ENCODE measurements around the gene PI4KA. TPM values are rescaled to one million over a fixed set of nuclear protein-coding genes. Genes with fewer than 3 reads are reported as not detected.

PI4KA gene
- total and polyA plus RNA-seq, 2 of the 13 experiments (the other 11 are each of a cell fraction or from before 2014, with no cell fraction given): 27.4 to 56.4 TPM

DNA sequence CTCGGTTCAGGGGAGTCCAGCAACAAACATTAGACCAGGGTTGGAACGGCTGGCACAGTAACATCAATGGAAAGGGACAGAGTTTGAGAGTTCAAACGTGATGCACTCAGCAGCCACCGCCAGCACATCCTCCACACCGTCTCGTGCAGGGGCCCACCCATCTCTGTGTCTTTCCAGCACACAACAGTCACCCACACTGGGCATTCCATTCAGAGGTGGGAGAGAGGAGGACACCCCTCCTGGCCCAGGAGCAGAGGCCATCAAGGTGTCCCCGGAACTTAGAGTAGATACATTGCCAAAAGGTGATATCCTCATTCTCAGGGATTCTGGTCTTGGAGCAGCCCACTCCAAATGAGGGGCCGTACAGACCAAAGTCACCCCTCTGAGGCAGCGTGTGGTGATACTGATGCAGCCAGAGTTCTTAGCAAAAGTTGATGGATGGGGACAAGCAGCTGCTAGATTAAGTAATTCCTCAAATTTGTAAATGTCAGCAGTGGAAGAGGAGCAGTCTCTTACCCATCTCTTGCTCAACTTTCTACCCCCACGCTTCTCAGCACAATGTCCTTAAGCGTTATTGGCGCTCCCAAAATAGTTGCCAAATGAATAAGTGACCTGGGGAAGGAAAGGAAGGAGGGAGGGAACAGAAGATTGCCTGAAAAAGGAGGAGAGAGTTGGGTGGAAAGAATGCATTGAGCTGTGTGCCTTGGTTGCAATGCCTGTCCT is 5.7 kb upstream of the PI4KA start (continued):
- TF ChIP-seq, protein P1, sequence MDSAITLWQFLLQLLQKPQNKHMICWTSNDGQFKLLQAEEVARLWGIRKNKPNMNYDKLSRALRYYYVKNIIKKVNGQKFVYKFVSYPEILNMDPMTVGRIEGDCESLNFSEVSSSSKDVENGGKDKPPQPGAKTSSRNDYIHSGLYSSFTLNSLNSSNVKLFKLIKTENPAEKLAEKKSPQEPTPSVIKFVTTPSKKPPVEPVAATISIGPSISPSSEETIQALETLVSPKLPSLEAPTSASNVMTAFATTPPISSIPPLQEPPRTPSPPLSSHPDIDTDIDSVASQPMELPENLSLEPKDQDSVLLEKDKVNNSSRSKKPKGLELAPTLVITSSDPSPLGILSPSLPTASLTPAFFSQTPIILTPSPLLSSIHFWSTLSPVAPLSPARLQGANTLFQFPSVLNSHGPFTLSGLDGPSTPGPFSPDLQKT (CRISPR knock-in tag; IDR thresholded peaks at IDR 0.05; ENCODE audit: borderline replicate concordance): no peak
- TF ChIP-seq, protein P2, sequence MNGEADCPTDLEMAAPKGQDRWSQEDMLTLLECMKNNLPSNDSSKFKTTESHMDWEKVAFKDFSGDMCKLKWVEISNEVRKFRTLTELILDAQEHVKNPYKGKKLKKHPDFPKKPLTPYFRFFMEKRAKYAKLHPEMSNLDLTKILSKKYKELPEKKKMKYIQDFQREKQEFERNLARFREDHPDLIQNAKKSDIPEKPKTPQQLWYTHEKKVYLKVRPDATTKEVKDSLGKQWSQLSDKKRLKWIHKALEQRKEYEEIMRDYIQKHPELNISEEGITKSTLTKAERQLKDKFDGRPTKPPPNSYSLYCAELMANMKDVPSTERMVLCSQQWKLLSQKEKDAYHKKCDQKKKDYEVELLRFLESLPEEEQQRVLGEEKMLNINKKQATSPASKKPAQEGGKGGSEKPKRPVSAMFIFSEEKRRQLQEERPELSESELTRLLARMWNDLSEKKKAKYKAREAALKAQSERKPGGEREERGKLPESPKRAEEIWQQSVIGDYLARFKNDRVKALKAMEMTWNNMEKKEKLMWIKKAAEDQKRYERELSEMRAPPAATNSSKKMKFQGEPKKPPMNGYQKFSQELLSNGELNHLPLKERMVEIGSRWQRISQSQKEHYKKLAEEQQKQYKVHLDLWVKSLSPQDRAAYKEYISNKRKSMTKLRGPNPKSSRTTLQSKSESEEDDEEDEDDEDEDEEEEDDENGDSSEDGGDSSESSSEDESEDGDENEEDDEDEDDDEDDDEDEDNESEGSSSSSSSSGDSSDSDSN (CRISPR knock-in tag; IDR thresholded peaks at IDR 0.05): no peak

DNA sequence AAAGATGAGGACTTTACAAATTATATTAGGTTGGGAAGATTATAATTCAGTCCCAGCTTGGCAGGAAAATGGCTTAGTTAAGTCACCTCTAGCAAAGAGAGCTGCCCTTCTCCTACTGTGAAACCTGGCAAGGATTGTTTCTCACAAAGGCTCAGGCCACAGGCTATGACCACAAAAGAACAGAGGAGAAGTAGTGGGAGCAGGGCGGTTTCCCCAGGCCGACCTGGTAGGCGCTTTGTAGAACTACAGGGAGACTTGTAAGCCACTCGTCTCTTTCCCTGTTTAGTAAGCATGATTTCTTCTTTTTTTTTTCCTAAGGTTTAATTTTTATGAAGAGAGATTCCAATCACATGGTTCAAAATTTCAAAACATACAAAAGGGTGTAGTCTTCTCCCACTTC is 4.8 kb upstream of the PI4KA start:
- in situ Hi-C loops (cut with HindIII; ENCODE audit: extremely low pct_ligation_motif_present, low pct_unique_long_range_greater_than_20kb): no loop called here
- Histone ChIP-seq H3K9ac (ENCODE audit: insufficient read depth, low read depth, low read length) (no peak overlapping the region), H3K4me2 (ENCODE audit: low read depth, low read length) (no peak overlapping the region), H4K20me1 (ENCODE audit: insufficient read depth, low read length) (no peaks in the 10 kb centered on the region), H3K27ac (ENCODE audit: extremely low read length, insufficient read depth, low read length) (no peak overlapping the region), H2AFZ (ENCODE audit: low read length) (no peak overlapping the region), H3K36me3 (replicated peaks in 1 of 2; ENCODE audit: control insufficient read depth in 1 of 2, insufficient read depth in 2 of 2, low read length in 2 of 2) (peaks cover 1 to 5% of the 10 kb centered on the region in 2 experiments; a peak in 2 of 5 replicates), H3K27me3 (ENCODE audit: control insufficient read depth in 1 of 2, insufficient read depth in 2 of 2, low read length in 2 of 2) (no peaks in the 10 kb centered on the region; a peak in 1 of 5 replicates), H3K9me3 (ENCODE audit: low read length) (no peaks in the 10 kb centered on the region), H3K79me2 (ENCODE audit: insufficient read depth, low read length) (peaks cover 8% of the 10 kb centered on the region), H3K4me1 (ENCODE audit: insufficient read depth, low read length) (peaks cover 52% of the 10 kb centered on the region), H3K4me3 (replicated peaks in 1 of 3; ENCODE audit: insufficient read depth in 1 of 3, low read depth in 2 of 3, low read length in 3 of 3) (no peak overlapping the region)
- DNase-seq (ENCODE audit: low spot score): no peak
- no peak for FAIRE-seq
- ChIA-PET POLR2A (interaction anchor here (1.7 kb wide), 1 partner anchor 23 kb away, joined by 3 read pairs; no protein-coding TSS in a partner anchor), CTCF (ENCODE audit: low intra/inter-chr PET ratio, low total read pairs) (no interaction called here)
- intact Hi-C loops (cut with micrococcal nuclease; ENCODE audit: unreplicated experiment): no loop called here
- no peak for ATAC-seq
- WGBS (ENCODE audit: low lambda C conversion rate): 98% methylated on average over 4 of the region's 4 CpGs
- no TSS peak for BruUV-seq (replicated peaks)
- no peak for TF ChIP-seq SP4 (CRISPR knock-in tag; IDR thresholded peaks at IDR 0.05)
- TF ChIP-seq ZNF557 (CRISPR knock-in tag; IDR thresholded peaks at IDR 0.05): no peak
- TF ChIP-seq ZNF772 (CRISPR knock-in tag; IDR thresholded peaks at IDR 0.05): no peak
- TF ChIP-seq, protein P3, sequence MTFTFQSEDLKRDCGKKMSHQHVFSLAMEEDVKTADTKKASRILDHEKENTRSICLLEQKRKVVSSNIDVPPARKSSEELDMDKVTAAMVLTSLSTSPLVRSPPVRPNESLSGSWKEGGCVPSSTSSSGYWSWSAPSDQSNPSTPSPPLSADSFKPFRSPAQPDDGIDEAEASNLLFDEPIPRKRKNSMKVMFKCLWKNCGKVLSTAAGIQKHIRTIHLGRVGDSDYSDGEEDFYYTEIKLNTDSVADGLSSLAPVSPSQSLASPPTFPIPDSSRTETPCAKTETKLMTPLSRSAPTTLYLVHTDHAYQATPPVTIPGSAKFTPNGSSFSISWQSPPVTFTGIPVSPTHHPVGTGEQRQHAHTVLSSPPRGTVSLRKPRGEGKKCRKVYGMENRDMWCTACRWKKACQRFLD (CRISPR knock-in tag; IDR thresholded peaks at IDR 0.05; ENCODE audit: borderline replicate concordance): no peak
- no peak for TF ChIP-seq HIVEP1 (CRISPR knock-in tag; IDR thresholded peaks at IDR 0.05)
- TF ChIP-seq ZNF850 (CRISPR knock-in tag; conservative IDR thresholded peaks at IDR 0.05): no peak
- no peak for TF ChIP-seq ZNF598 (CRISPR knock-in tag; IDR thresholded peaks at IDR 0.05; ENCODE audit: borderline replicate concordance)
- no peak for TF ChIP-seq ZNF143 (CRISPR knock-in tag; IDR thresholded peaks at IDR 0.05)
- TF ChIP-seq, protein P4, sequence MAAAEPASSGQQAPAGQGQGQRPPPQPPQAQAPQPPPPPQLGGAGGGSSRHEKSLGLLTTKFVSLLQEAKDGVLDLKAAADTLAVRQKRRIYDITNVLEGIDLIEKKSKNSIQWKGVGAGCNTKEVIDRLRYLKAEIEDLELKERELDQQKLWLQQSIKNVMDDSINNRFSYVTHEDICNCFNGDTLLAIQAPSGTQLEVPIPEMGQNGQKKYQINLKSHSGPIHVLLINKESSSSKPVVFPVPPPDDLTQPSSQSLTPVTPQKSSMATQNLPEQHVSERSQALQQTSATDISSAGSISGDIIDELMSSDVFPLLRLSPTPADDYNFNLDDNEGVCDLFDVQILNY (CRISPR knock-in tag; conservative IDR thresholded peaks at IDR 0.05): no peak
- no peak for TF ChIP-seq NFKB2 (CRISPR knock-in tag; IDR thresholded peaks at IDR 0.05; ENCODE audit: borderline replicate concordance)
- TF ChIP-seq, protein P5, sequence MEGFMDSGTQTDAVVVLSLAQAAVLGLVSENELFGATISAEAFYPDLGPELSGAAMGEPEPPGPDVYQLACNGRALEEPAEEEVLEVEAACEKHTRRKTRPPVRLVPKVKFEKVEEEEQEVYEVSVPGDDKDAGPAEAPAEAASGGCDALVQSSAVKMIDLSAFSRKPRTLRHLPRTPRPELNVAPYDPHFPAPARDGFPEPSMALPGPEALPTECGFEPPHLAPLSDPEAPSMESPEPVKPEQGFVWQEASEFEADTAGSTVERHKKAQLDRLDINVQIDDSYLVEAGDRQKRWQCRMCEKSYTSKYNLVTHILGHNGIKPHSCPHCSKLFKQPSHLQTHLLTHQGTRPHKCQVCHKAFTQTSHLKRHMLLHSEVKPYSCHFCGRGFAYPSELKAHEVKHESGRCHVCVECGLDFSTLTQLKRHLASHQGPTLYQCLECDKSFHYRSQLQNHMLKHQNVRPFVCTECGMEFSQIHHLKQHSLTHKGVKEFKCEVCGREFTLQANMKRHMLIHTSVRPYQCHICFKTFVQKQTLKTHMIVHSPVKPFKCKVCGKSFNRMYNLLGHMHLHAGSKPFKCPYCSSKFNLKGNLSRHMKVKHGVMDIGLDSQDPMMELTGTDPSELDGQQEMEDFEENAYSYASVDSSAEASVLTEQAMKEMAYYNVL (CRISPR knock-in tag; IDR thresholded peaks at IDR 0.05; ENCODE audit: borderline replicate concordance): no peak

Measured in HepG2 (cell line).